HG03025 (cell line): ENCODE data around the gene KCTD6.

Experiments
- ATAC-seq: cut with Tn5 transposase; IDR thresholded peaks from one replicate; pipeline ENCODE4 v1.9.1; 2021; ENCODE audit warnings: mild to moderate bottlenecking, moderate library complexity; ENCODE audit not compliant: unreplicated experiment, low FRiP score

Gene KCTD6

GRCh38 chr3:58540176-58540858 is 48.4 kb downstream of the KCTD6 start:
- no peak for ATAC-seq

GRCh38 chr3:58544541-58544940 is 52.6 kb downstream of the KCTD6 start:
- no peak for ATAC-seq

- ATAC-seq = no peak
Observed at GRCh38 chr3:58551636-58552180, 59.8 kb downstream of the KCTD6 start.
